HepG2 (cell line): ENCODE results near the gene PPOX. TPM values are rescaled to one million over a fixed set of nuclear protein-coding genes. Genes with fewer than 3 reads are reported as not detected.
A peak's percentile ranks its signal among the peaks of the same experiment; 100 is the strongest.

Experiments used
- ELF4 ChIP-seq: sonication (generic); formaldehyde crosslinking; IDR thresholded peaks from 2 replicates; pipeline ENCODE4 v1.5.0; 2020; ENCODE audit warnings: missing genetic modification reagents, mild to moderate bottlenecking, moderate library complexity, borderline replicate concordance
- MEIS1 ChIP-seq: sonication (generic); formaldehyde crosslinking; IDR thresholded peaks from 2 replicates; pipeline ENCODE4 v1.9.0; 2021; ENCODE audit warnings: mild to moderate bottlenecking, missing genetic modification reagents, moderate library complexity, borderline replicate concordance
- NCOA5 ChIP-seq: sonication (generic); formaldehyde crosslinking; IDR thresholded peaks from 2 replicates; pipeline ENCODE4 v1.4.0; 2020; ENCODE audit warnings: missing genetic modification reagents
- NFATC3 ChIP-seq: sonication (generic); formaldehyde crosslinking; IDR thresholded peaks from 2 replicates; pipeline ENCODE4 v1.5.1; 2020; ENCODE audit warnings: mild to moderate bottlenecking, missing genetic modification reagents
- ZNF24 ChIP-seq: fragments of 450-650 bp; IDR thresholded peaks from 2 replicates; pipeline ENCODE4 v1.6.1; 2017; ENCODE audit warnings: antibody characterized with exemption, mild to moderate bottlenecking
- ZNF256 ChIP-seq: sonication (generic); formaldehyde crosslinking; conservative IDR thresholded peaks from 2 replicates; pipeline ENCODE4 v1.4.0; 2020; ENCODE audit warnings: missing genetic modification reagents
- ZNF562 ChIP-seq: sonication (generic); formaldehyde crosslinking; IDR thresholded peaks from 2 replicates; pipeline ENCODE4 v1.8.0; 2022; ENCODE audit warnings: missing genetic modification reagents, borderline replicate concordance
- ZNF564 ChIP-seq: sonication (generic); formaldehyde crosslinking; IDR thresholded peaks from 2 replicates; pipeline ENCODE4 v1.8.1; 2023; ENCODE audit warnings: mild to moderate bottlenecking, missing genetic modification reagents
- ZNF652 ChIP-seq: IDR thresholded peaks from 2 replicates; pipeline ENCODE4 v1.6.1; 2016; ENCODE audit warnings: low read depth, borderline replicate concordance
- ZNF83 ChIP-seq: sonication (generic); formaldehyde crosslinking; IDR thresholded peaks from 2 replicates; pipeline ENCODE4 v1.4.0; 2020; ENCODE audit warnings: missing genetic modification reagents, mild to moderate bottlenecking, borderline replicate concordance
- polyA plus RNA-seq, 8 experiments: library from polyadenylated mRNA; depleted of rRNA in 3 of 8; stranded (reverse) in 7 of 8; unstranded in 1 of 8; fragments of >200 nt; fragmentation: Illumina TruSeq in 4 of 8; extraction: Trizol in 4 of 8; gene quantifications; 2 replicates each; pipeline versions ENCODE4 v1.2.1 to v1.2.3, GENCODE V29; 2011 to 2016; ENCODE audit warnings: low read depth in 4 of 8, missing spikeins in 1 of 8, mixed read lengths in 1 of 8; ENCODE audit not compliant: insufficient read depth in 1 of 8
- total RNA-seq, 5 experiments: library from RNA; depleted of rRNA; stranded (reverse); fragments of >200 nt; fragmentation: Illumina TruSeq; extraction: Trizol; gene quantifications; 2 replicates each; pipeline ENCODE4 v1.2.3, GENCODE V29; 2016; ENCODE audit warnings: low read depth in 1 of 5
- TF ChIP-seq, protein P1 (sequence below): sonication (generic); formaldehyde crosslinking; IDR thresholded peaks from 2 replicates; pipeline ENCODE4 v1.4.0; 2020; ENCODE audit warnings: missing genetic modification reagents
- TF ChIP-seq, protein P2 (sequence below): sonication (generic); formaldehyde crosslinking; IDR thresholded peaks from 2 replicates; pipeline ENCODE4 v1.4.0; 2020; ENCODE audit warnings: missing genetic modification reagents
- TF ChIP-seq, protein P3 (sequence below): sonication (generic); formaldehyde crosslinking; IDR thresholded peaks from 2 replicates; pipeline ENCODE4 v1.5.1; 2020; ENCODE audit warnings: mild to moderate bottlenecking, missing genetic modification reagents
- TF ChIP-seq, protein P4 (sequence below), 2 experiments: sonication (generic) in 1 of 2; formaldehyde crosslinking in 1 of 2; IDR thresholded peaks; 2 replicates each; pipeline versions ENCODE4 v1.5.1 to v1.6.1; 2011 to 2020; ENCODE audit warnings: borderline replicate concordance in 1 of 2, low read depth in 1 of 2, low read length in 1 of 2, mild to moderate bottlenecking in 1 of 2, missing genetic modification reagents in 1 of 2, moderate library complexity in 1 of 2

PPOX gene
- total and polyA plus RNA-seq, 2 of the 13 experiments (the other 11 are each of a cell fraction or from before 2014, with no cell fraction given) = 15.5 to 27.7 TPM

DNA sequence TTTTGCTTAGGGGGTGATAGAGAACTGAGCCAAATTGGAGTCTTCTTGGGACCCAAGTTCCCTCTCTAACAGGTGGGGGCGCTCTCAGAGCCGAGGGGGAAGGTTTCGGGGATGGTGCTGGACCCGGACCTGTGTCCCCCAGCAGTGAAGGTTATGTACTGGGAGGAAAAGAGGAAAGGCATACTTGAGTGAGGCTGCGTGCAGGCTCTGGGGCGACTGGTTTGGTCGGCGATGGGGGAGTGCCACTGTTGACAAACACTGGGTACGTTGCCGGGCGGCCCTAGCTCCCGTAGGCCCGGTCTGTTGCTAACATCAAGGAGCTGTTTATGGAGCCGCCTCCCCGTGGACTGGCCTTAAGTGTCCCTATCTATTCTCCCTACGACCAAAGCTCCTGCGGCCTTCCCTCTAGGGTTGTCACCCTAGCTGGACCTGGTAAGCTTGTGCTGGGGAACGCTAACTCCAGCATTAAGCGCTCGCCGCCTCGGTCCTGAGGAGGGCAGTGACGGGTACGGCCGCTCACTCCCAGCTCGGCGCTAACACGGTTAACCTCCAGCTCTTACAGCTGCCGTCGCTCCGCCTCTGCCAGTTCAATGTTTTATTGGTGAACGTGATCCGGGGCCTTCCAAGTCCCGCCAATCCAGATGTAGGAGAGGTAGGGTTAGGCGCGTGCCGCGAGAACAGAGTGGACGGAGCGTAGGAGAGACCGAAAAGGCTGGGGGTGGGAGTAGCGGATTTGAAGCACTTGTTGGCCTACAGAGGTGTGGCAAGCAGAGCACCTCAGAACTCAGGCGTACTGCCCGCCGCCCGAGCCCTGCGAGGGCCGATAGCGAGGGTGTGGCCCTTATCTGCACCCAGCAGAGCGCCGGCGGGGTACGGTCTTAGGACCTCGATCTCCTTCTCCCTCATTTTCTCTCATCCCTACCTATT, at the start of gene PPOX (continued):
- TF ChIP-seq, protein P1, sequence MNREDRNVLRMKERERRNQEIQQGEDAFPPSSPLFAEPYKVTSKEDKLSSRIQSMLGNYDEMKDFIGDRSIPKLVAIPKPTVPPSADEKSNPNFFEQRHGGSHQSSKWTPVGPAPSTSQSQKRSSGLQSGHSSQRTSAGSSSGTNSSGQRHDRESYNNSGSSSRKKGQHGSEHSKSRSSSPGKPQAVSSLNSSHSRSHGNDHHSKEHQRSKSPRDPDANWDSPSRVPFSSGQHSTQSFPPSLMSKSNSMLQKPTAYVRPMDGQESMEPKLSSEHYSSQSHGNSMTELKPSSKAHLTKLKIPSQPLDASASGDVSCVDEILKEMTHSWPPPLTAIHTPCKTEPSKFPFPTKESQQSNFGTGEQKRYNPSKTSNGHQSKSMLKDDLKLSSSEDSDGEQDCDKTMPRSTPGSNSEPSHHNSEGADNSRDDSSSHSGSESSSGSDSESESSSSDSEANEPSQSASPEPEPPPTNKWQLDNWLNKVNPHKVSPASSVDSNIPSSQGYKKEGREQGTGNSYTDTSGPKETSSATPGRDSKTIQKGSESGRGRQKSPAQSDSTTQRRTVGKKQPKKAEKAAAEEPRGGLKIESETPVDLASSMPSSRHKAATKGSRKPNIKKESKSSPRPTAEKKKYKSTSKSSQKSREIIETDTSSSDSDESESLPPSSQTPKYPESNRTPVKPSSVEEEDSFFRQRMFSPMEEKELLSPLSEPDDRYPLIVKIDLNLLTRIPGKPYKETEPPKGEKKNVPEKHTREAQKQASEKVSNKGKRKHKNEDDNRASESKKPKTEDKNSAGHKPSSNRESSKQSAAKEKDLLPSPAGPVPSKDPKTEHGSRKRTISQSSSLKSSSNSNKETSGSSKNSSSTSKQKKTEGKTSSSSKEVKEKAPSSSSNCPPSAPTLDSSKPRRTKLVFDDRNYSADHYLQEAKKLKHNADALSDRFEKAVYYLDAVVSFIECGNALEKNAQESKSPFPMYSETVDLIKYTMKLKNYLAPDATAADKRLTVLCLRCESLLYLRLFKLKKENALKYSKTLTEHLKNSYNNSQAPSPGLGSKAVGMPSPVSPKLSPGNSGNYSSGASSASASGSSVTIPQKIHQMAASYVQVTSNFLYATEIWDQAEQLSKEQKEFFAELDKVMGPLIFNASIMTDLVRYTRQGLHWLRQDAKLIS (CRISPR knock-in tag) = no peak
- peak; percentile 61; the same call in 1 of the 2 replicates for TF ChIP-seq ZNF564 (CRISPR knock-in tag)
- TF ChIP-seq MEIS1 (CRISPR knock-in tag) = peak; percentile 11; the same call in 1 of the 2 replicates
- TF ChIP-seq, protein P2, sequence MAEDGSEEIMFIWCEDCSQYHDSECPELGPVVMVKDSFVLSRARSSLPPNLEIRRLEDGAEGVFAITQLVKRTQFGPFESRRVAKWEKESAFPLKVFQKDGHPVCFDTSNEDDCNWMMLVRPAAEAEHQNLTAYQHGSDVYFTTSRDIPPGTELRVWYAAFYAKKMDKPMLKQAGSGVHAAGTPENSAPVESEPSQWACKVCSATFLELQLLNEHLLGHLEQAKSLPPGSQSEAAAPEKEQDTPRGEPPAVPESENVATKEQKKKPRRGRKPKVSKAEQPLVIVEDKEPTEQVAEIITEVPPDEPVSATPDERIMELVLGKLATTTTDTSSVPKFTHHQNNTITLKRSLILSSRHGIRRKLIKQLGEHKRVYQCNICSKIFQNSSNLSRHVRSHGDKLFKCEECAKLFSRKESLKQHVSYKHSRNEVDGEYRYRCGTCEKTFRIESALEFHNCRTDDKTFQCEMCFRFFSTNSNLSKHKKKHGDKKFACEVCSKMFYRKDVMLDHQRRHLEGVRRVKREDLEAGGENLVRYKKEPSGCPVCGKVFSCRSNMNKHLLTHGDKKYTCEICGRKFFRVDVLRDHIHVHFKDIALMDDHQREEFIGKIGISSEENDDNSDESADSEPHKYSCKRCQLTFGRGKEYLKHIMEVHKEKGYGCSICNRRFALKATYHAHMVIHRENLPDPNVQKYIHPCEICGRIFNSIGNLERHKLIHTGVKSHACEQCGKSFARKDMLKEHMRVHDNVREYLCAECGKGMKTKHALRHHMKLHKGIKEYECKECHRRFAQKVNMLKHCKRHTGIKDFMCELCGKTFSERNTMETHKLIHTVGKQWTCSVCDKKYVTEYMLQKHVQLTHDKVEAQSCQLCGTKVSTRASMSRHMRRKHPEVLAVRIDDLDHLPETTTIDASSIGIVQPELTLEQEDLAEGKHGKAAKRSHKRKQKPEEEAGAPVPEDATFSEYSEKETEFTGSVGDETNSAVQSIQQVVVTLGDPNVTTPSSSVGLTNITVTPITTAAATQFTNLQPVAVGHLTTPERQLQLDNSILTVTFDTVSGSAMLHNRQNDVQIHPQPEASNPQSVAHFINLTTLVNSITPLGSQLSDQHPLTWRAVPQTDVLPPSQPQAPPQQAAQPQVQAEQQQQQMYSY (CRISPR knock-in tag) = no peak
- TF ChIP-seq ZNF256 (CRISPR knock-in tag) = 0 out of 2 replicates have a peak, but pooled peaks have one; percentile 62
- TF ChIP-seq NFATC3 (CRISPR knock-in tag) = no peak
- TF ChIP-seq ZNF562 (CRISPR knock-in tag) = no peak
- TF ChIP-seq NCOA5 (CRISPR knock-in tag) = no peak
- TF ChIP-seq ZNF24 = no peak
- TF ChIP-seq, protein P3, sequence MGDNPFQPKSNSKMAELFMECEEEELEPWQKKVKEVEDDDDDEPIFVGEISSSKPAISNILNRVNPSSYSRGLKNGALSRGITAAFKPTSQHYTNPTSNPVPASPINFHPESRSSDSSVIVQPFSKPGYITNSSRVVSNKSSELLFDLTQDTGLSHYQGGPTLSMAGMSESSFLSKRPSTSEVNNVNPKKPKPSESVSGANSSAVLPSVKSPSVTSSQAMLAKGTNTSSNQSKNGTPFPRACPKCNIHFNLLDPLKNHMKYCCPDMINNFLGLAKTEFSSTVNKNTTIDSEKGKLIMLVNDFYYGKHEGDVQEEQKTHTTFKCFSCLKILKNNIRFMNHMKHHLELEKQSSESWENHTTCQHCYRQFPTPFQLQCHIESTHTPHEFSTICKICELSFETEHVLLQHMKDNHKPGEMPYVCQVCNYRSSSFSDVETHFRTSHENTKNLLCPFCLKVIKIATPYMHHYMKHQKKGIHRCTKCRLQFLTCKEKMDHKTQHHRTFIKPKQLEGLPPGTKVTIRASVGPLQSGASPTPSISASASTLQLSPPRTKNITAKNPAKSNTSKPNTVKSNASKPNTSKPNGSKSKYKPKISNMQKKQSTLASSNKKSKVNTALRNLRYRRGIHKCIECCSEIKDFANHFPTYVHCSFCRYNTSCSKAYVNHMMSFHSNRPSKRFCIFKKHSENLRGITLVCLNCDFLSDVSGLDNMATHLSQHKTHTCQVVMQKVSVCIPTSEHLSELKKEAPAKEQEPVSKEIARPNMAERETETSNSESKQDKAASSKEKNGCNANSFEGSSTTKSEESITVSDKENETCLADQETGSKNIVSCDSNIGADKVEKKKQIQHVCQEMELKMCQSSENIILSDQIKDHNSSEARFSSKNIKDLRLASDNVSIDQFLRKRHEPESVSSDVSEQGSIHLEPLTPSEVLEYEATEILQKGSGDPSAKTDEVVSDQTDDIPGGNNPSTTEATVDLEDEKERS (CRISPR knock-in tag) = no peak
- no peak for TF ChIP-seq ELF4
- TF ChIP-seq, protein P4, sequence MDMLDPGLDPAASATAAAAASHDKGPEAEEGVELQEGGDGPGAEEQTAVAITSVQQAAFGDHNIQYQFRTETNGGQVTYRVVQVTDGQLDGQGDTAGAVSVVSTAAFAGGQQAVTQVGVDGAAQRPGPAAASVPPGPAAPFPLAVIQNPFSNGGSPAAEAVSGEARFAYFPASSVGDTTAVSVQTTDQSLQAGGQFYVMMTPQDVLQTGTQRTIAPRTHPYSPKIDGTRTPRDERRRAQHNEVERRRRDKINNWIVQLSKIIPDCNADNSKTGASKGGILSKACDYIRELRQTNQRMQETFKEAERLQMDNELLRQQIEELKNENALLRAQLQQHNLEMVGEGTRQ (IDR thresholded peaks at IDR 0.05; ENCODE audit: low read depth, low read length) = no peak
- TF ChIP-seq, protein P4 (CRISPR knock-in tag; IDR thresholded peaks at IDR 0.05; ENCODE audit: borderline replicate concordance) = peak; percentile 76; the same call in 1 of the 2 replicates
- TF ChIP-seq ZNF652 (CRISPR knock-in tag) = peak; percentile 100
- TF ChIP-seq ZNF83 (CRISPR knock-in tag) = 0 out of 2 replicates have a peak, but pooled peaks have one; percentile 61
